OCI-M2 (cell line): ENCODE measurements around the gene PRDM11.

Experiments used
- DNase-seq: peaks from one replicate; lab custom pipeline; 2025; ENCODE audit not compliant: unreplicated experiment; lab: John Stamatoyannopoulos, UW

The PRDM11 gene

GRCh38 chr11:45141631-45142030, 4.8 kb upstream of the PRDM11 start:
- DNase-seq: no peak

DNA sequence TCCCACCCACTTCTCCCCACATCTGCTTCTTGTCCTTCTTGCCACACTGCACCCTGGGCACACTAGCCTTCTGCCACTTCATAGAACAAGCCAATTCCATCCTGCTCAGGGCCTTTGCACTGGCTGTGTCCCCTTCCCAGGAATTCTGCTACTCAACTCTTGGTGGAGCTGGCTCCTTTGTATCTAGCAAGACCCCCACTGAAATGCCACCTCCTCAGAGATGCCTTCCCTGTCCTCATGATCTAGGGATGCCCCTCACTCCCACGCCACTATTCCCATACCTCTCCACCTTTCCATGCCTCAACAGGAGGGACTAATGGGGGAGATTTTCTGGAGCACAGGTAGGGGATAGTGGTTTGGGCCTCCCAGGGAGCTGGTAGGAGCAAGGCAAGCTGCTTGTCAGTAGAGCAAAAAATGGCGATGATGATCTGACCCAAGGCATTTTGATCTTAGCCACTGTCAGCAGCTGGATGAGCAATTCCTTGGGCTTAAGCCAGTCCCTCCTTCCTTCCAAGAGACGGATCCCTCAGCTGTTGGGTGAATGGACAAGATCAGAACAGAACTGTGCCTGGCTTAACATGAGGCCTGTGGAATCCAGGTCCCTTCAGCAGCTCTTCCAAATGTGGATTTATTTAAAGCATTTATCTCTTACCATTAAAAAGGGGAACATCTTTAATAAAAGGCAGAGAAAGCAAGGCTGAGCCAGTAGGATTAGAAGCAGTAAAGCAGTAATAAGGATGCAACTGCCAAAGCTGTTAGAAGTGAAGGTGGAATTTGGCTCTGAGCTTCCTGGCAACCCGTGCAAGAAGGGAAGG, 4.0 kb upstream of the PRDM11 start:
- no peak for DNase-seq

- DNase-seq: no peak
These were observed 2.9 kb upstream of the PRDM11 start for GRCh38 chr11:45143494-45143893.

DNA sequence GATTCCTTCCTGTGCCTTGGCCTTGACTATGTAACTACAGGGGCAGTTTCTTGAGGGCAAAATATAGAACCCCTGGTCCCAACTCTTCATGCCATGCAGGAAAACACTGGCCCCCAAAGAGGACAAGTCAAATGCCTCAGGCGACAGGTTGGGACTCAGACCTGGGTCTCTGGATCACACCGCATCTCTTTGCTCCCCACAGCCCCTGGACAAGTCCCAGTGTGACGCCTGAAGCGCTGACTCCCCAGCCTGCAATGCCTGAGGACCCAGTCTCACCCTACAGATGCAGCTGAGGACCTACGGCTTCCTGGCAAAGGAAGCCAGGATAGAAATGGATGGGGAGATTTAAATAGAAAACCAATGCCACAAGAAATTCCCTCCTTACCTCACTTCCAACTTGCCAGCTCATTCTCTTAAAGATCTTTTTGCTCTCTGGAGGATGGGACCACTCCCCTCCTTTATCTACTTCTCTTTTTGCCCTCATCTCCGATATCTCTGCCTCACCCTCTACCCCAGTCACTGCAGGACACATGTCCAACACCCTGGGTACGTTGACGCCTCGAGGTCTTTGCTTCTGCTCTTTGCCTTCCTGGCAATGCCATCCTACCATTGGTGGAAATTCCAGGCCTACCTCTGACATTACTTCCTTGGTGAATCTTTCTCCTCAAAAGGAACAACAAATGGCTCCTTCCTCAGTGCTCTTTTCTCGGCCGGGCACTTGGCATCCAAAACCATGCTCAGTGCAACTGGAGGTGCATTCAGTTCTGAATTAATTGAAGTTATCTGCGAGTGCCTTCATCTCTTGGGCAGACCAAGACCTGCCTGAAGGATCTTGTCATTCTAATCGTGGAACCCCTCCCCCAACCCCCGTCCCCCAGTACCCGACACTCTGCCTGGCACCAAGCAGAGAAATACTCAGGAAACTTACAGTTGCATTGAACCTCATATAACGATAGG, 2.0 kb upstream of the PRDM11 start:
- no peak for DNase-seq

DNA sequence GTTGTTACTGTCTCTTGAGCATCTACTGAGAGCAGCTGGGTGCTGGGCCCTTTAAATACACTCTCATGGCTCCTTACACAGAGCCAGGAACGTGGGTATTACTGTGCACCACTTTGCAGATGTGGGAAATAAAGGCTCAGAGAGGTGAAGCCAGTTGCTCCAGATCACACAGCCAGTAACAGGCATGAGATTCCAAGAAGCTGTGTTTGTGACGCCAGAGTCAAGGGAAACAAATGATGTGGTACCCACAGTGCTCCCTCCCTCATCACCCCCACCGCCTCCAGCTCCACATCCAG, 1.4 kb upstream of the PRDM11 start:
- no peak for DNase-seq

DNA sequence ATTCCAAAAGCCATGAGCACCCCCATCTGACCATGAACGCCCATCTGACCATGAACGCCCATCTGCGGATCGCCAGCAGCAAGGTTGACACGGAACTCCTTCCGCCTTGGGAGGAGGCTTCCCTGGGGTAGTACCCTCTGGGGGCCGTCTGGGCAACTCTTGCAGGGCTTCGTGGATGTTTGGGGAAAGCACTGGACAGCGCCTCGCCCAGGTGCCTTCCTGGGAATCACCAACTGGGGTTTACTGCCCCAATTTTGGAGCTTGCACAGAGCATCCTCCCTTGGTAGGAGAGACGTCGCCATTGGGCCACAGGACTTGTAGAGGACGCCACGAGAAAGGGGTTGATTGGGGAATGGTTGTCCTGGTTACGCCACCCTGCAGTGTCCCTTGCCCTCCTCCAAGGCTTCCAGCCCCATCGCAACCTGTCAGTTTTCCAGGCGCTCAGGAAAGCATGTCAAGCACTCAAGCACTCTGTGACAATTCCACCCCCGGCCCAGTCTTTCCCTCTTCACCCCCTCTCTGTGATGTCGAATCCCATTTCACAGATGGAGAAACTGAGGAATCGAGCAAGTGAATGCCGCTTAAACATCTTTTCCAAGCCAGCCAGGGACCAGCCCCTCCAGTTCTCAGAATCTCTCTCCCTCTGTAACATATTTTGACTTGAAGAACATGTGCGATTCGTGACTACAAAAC, 914 bp upstream of the PRDM11 start:
- DNase-seq: no peak

DNA sequence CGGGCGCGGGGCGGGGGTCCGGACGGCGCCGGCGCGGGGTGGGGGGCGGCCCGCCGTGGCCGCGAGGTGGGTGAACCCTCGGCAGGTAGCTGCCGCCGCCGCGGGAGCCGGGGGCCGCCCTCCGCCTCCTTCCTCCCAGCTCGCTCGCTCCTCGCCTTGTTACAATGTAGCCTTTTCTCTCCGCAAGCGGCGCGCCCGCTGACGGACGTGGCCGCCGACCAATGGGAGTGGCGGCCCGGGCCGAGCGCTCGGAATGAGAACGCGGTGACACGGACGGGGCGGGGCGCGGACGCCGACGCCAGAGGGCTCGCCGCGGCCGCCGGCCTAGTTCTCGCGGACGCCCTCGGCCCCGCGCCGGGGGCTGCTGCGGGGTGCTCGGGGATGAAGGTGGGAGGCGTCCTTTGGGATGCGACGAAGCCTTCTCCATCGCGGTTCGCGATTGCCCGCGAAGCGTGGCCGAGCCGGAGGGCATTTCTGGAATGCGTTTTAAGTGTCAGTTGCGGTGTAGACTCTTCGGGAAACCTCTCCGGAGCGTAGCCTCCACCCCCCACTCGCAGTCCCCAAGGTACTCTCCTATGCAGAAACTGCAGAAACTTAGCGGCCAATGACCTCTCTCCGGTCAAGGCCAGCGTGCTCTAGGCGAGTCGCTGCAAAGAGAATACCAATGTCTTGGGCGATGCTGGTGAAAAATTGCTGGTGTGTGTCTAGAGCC, 734 bp downstream of the PRDM11 start:
- DNase-seq: peak; percentile 20

- DNase-seq: no peak
These were observed 1.6 kb downstream of the PRDM11 start for GRCh38 chr11:45147891-45148675.

- DNase-seq: no peak
These were observed 3.1 kb downstream of the PRDM11 start for GRCh38 chr11:45149483-45150056.

DNA sequence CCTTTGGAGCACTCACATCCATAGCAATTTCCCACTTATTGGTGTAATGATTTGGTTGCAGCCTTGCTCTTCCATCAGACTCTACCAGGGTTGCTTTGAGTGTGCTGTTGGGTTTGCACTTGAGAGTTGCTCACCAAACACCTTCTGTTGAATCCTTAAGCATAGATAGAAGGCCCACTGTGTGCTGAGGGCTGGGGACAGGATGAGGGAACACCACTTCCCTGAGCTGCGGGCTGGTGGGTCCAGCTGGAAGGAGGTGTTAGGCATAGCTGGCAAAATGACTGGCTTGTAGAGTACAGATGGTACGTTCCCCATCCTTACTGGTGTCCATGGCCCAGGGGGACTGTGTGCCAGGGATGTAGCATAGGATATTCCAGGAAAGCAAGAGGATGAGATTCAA, 3.9 kb downstream of the PRDM11 start:
- DNase-seq: no peak

DNA sequence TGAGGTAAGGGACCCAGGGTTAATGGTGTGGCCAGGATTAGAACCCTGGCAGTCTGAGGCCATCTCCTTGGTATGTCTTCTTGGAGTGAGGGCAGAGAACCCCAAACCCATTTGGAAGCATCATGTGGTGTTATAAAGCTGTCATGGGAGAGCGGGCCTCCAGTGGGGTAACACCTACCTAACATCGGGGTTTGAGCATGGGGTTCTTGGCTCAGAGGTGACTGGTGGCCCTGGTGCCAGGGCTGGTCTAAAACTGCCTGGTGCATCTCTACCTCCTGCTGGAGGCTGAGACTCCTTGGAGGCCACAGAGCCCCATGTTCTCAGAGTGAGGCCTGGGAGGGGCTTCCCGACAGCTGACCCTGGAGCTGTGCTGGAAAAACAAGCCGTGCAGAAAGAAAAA, 4.5 kb downstream of the PRDM11 start:
- DNase-seq: no peak

- no peak for DNase-seq
These were observed 5.0 kb downstream of the PRDM11 start for GRCh38 chr11:45151362-45151982.

- DNase-seq: no peak
These were observed 6.5 kb downstream of the PRDM11 start for GRCh38 chr11:45152740-45153595.

DNA sequence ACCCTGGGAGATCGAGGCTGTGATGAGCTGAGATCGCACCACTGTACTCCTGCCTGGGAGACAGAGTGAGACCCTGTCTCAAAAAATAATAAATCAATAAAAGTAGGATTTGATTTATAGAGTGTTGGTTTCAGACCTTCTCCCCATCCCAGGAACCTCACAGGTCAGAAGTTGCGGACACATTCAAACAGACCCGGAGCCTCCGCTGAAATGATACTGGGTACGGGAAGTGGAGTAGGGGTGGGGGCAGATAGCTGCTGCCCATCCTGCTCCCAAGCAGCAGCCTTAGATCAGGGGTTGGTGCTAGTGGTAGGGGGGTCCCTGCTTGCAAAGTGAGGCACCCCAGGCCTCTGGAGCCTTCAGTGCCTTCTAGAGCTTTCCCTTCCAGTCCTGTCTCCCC, 7.8 kb downstream of the PRDM11 start:
- DNase-seq: no peak

- no peak for DNase-seq
These were observed 8.7 kb downstream of the PRDM11 start for GRCh38 chr11:45155058-45155551.

DNA sequence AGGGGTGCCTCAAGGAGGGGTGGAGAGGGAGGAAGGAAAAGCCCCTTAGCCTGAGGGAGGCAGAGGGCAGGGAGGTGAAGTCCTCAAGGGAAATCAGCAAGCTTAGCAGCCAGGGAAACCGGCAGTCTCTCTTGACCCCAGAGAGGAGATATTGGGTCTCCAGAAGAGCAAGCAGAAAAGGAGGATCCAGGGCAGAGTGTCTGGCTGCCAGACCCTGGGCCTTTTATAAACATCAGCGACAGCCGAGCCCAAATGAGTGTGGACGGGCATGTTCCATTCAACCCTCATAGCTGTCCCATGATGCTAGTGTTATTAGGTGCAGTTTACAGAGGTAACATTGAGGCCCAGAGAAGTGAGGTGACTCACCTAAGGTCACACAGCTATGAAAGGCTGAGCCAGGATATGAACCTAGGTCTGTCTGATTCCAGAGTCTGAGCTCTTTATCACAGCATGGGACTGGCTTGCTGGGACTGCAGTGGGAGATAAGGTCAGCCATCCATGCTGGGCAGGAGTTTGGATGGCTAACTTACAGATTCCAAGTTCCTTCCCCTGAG, 9.3 kb downstream of the PRDM11 start:
- DNase-seq: no peak

DNA sequence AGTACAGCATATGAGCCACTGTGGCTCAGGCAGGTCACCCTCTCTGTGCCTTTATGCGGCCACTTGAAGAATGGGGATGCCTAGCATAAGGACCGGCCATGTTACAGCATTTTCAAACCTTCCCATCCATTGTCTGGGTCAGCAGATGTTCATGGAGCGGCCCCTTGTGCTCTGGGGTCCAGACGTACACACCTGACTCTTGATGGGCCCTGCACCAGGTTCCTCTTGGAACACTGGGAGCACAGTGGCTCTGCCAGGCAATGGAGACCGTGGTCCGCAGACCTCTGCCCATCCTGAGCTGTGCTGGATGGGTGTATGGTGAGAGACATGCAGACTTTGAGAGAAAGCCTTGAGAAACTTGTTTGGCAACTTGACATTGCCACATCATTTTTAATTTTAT, 9.8 kb downstream of the PRDM11 start:
- no peak for DNase-seq

DNA sequence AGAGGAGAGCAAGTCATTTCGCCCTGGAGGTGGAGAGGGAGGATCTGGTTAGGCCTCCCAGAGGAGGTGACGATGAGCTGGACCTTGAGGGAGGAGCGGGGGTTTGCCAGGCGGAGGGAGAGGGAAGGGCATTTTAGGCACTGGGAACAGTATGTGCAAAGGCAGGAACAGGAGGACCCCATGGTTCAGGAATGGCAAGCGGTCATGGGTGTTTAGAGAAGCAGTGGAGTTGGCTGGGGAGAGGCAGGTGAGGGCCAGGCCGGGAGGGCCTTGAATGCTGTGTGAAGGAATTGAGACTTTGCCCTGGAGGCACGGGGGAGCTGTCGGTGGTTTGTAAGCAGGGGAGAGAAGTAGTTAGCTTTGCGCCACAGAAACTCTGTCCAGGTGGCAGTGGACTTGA, 10.3 kb downstream of the PRDM11 start:
- no peak for DNase-seq
